ENCODE measurements around the gene TMOD4. TPM values are rescaled to one million over a fixed set of nuclear protein-coding genes. Genes with fewer than 3 reads are reported as not detected.

The TMOD4 gene
- total RNA-seq, 4 donors from 2014 or later: not detected

DNA sequence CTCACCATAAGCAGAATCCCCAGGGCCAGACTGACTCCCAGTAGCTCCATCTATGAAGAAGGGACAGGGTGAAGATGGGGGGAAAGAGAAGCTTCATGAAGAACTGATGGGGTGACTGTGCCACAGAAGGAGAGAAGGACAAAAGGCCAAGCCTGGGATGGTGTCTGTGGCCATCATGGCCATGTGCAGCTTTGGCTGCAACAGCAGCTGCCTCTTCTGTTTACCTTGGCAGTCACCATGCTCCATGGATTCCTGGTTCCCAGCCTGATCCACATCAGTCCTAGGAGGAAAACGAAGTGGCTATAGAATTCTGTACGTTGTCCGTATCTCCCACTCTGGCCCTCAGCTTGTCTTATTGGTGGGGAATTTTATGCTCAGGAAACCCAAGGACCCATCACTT, 41.4 kb downstream of the TMOD4 start:
- DNase-seq: no peak
- Histone ChIP-seq H3K9me3 (no peaks in the 10 kb centered on the region), H3K4me1 (peaks cover 0 to 22% (median 15%) of the 10 kb centered on the region in 4 donors), H3K27me3 (peaks cover 27% of the 10 kb centered on the region), H3K36me3 (no peaks in the 10 kb centered on the region), H3K4me3 (no peak overlapping the region), H3K27ac (no peak overlapping the region)
- 86% methylated on average over 3 of the region's 3 CpGs; no CpG with 5 or more reads in 1 of the 2 donors for WGBS, 2 donors (ENCODE audit: low coverage in 1 of 2)
- TF ChIP-seq POLR2A (IDR thresholded peaks at IDR 0.05): no peak
- no peak for TF ChIP-seq POLR2AphosphoS5 (IDR thresholded peaks at IDR 0.05)
- TF ChIP-seq CTCF (IDR thresholded peaks at IDR 0.05): no peak
- TF ChIP-seq EP300 (IDR thresholded peaks at IDR 0.05; ENCODE audit: low read depth): no peak
- in situ Hi-C loops (cut with MboI; ENCODE audit: low pct_ligation_motif_present in 1 of 4, low pct_unique_long_range_greater_than_20kb in 1 of 4, low sequenced_read_pairs in 3 of 4) (no loop called here), intact Hi-C loops (cut with DNase I; ENCODE audit: low total_unique reads) (no loop called here)

DNA sequence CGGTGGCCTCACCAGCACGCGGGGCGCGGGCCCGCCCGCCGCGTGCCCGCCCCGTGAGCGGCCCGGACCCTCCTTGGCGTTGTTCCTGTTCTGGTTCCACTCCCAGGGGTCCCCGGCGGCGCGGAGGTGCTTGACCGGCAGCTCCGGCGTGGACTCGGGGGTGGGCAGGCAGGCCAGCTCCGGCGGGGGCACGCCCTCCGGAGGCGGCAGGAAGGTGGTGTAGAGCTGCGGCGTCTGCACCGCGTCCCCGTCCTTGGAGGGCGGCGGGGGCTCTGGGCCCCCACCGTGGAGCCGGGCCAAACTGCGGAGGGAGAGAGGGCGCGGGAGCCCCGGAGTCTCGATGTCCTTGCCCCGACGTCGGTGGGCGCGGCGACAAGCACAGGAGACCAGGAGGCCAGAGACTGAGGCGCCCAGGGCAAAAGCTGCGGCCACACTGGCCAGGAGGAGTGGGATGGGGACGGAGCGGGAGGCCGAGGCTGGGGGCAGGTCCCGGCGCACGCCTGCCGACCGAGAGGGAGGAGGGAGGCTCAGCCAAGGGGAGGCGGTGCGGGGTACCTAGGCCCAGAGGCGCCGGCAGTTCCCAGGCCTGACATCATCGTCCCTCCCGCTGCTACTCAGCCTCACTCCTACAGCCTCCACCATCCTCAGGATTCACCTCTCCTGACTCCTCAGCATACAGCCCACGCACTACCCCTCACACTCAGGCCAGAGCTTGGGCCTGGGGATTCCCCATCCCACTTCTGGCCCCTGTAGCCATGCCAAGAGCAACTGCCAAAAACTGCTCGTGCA, 42.6 kb downstream of the TMOD4 start:
- Histone ChIP-seq H3K27ac (no peak overlapping the region), H3K4me1 (peaks cover 0 to 22% (median 15%) of the 10 kb centered on the region in 4 donors), H3K4me3 (peak overlapping the region in 3 of 4 donors; percentile 19 to 54 (median 29)), H3K36me3 (no peaks in the 10 kb centered on the region), H3K27me3 (peaks cover 27% of the 10 kb centered on the region), H3K9me3 (no peaks in the 10 kb centered on the region)
- intact Hi-C loops (cut with DNase I; ENCODE audit: low total_unique reads): no loop called here
- WGBS, 2 donors (ENCODE audit: low coverage in 1 of 2): 70% methylated on average over 59 of the region's 65 CpGs; no CpG with 5 or more reads in 1 of the 2 donors
- TF ChIP-seq POLR2AphosphoS5 (IDR thresholded peaks at IDR 0.05) (no peak), EP300 (IDR thresholded peaks at IDR 0.05; ENCODE audit: low read depth) (no peak), CTCF (IDR thresholded peaks at IDR 0.05) (no peak), POLR2A (IDR thresholded peaks at IDR 0.05) (no peak)
- in situ Hi-C loops (cut with MboI; ENCODE audit: low pct_ligation_motif_present in 1 of 4, low pct_unique_long_range_greater_than_20kb in 1 of 4, low sequenced_read_pairs in 3 of 4): no loop called here
- DNase-seq: no peak

GRCh38 chr1:151132335-151133017, 43.3 kb downstream of the TMOD4 start:
- TF ChIP-seq CTCF (IDR thresholded peaks at IDR 0.05) (no peak), POLR2AphosphoS5 (IDR thresholded peaks at IDR 0.05) (no peak), EP300 (IDR thresholded peaks at IDR 0.05; ENCODE audit: low read depth) (no peak), POLR2A (IDR thresholded peaks at IDR 0.05) (no peak)
- intact Hi-C loops (cut with DNase I; ENCODE audit: low total_unique reads): no loop called here
- in situ Hi-C loops (cut with MboI; ENCODE audit: low pct_ligation_motif_present in 1 of 4, low pct_unique_long_range_greater_than_20kb in 1 of 4, low sequenced_read_pairs in 3 of 4): no loop called here
- Histone ChIP-seq H3K36me3 (no peaks in the 10 kb centered on the region), H3K9me3 (no peaks in the 10 kb centered on the region), H3K27ac (peak overlapping the region in 2 of 4 donors; percentile 43 to 65), H3K27me3 (peaks cover 27% of the 10 kb centered on the region), H3K4me1 (peaks cover 0 to 22% (median 15%) of the 10 kb centered on the region in 4 donors), H3K4me3 (peak overlapping the region in 3 of 4 donors; percentile 19 to 54 (median 29))
- WGBS, 2 donors (ENCODE audit: low coverage in 1 of 2): 43% methylated on average over 28 of the region's 74 CpGs; no CpG with 5 or more reads in 1 of the 2 donors
- no peak for DNase-seq

DNA sequence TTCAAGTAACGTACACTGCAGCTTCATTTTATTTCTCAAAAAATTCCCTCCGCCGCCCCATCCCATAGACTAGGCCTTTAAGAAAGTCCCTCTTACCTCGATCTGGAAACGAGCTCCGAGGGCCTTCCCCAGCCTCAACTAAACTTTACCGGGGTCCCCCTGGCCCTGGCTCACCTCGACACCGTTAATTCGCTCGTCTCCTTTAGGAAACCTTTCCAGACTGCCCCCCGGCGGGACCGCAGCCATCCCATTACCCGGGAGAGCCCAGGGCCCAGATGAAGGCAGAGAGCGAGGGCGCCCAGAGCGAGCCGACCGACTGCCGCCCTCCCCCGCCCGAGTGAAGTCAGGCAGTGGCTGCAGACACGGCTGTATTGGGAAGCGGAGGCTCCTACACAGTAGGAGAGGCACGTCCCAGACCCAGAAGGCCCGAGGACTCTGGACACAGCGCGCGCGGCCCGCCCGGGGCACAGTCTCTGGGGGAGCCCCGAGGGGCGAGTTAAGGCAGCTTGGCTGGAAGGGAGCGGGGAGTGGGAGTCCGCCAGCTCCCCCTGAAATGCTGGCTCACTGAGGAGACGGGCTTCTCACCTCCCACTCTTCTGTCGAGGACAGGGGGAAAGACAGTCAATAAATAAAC, 44.0 kb downstream of the TMOD4 start:
- in situ Hi-C loops (cut with MboI; ENCODE audit: low pct_ligation_motif_present in 1 of 4, low pct_unique_long_range_greater_than_20kb in 1 of 4, low sequenced_read_pairs in 3 of 4): no loop called here
- peaks cover 0 to 22% (median 15%) of the 10 kb centered on the region in 4 donors for H3K4me1 ChIP-seq
- 2 to 42% methylated on average over 9 to 39 of the region's 39 CpGs for WGBS, 2 donors (ENCODE audit: low coverage in 1 of 2)
- no peaks in the 10 kb centered on the region for H3K36me3 ChIP-seq
- intact Hi-C loops (cut with DNase I; ENCODE audit: low total_unique reads): no loop called here
- H3K27me3 ChIP-seq: peaks cover 27% of the 10 kb centered on the region
- DNase-seq: peak; percentile 26
- peak overlapping the region; percentile 27 to 65 (median 45) for H3K27ac ChIP-seq
- no peaks in the 10 kb centered on the region for H3K9me3 ChIP-seq
- TF ChIP-seq EP300 (IDR thresholded peaks at IDR 0.05; ENCODE audit: low read depth): no peak
- TF ChIP-seq POLR2A (IDR thresholded peaks at IDR 0.05): no peak
- TF ChIP-seq CTCF (IDR thresholded peaks at IDR 0.05): no peak
- no peak for TF ChIP-seq POLR2AphosphoS5 (IDR thresholded peaks at IDR 0.05)
- peak overlapping the region in 3 of 4 donors; percentile 19 to 54 (median 29) for H3K4me3 ChIP-seq

Data from transverse colon (tissue), 4 donors.